NOMO-1 treated with DMSO at 0.1 percent for 48 hours (cell line): ENCODE data around the gene MGRN1.
A peak's percentile ranks its signal among the peaks of the same experiment; 100 is the strongest.

Source experiments
- DNase-seq: peaks from one replicate; lab custom pipeline; 2025; ENCODE audit not compliant: unreplicated experiment; lab: John Stamatoyannopoulos, UW

MGRN1 gene

GRCh38 chr16:4673387-4674046 lies 48.9 kb downstream of the MGRN1 start:
- no peak for DNase-seq

GRCh38 chr16:4674926-4675530 lies 50.4 kb downstream of the MGRN1 start:
- DNase-seq, result no peak

DNA sequence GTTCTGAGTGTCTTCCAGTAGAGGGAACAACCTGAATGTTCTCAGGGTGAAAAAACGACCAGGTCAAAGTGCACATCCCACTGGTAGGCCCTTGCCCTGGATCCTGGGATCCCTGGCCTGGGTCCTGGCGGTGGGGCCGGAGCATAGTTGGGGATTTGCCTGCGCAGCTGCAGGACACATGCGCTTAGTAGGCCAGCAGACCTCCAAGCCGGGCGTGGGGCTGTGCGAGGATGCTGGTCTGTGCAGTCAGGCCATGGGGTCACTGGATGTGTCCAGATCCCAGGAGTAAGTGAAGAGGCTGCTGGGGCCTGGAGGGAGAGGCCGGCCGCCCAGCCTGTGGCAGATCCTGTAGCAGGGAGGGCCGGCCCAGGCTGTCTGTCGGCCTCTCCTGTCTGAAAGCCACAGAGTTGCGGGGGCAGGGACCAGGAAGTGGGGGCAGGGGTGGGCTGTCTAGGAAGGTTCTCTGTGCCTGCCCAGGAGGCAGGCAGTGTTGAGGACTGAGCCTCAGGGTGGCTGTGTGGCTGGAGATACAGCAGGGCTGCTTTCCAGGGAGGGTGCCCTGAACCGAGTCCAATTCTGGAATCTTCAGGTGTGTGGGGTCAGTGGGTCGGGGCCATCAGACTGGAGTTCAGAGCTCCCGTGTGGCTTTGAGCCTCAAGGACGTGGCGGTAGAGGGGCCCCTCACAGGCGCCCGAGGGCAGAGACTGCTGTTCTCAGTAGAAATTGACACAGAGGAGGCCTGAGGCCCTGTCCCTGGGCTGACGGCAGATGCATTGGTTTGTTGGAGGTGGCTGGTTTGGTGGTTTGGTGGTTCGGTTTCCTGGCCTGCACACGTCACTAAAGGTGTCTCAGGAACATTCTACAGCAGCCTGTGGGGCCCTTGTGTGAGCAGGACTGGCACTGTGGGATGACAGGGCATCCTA lies 51.5 kb downstream of the MGRN1 start:
- DNase-seq, result no peak

GRCh38 chr16:4676831-4677230 lies 52.2 kb downstream of the MGRN1 start:
- DNase-seq, result no peak

DNA sequence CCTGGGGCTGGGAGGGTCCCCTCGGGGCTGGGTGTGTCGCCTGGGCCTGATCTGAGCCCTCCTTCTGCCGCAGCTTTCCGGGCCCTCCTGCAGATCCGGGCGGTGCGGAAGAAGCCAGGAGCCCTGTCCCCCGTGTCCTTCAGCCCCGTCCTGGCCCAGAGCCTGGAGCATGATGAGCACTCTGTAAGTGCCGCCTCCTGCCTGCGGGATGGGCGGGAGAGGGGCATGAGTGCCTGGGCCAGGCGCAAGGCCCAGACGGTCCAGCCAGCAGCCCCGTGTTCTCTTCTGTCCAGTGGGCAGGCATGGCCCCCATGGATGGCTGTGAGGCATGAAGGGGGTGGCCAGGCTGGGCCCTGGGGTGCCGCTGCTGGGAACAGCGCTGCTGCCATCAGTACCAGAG lies 52.8 kb downstream of the MGRN1 start:
- no peak for DNase-seq

DNA sequence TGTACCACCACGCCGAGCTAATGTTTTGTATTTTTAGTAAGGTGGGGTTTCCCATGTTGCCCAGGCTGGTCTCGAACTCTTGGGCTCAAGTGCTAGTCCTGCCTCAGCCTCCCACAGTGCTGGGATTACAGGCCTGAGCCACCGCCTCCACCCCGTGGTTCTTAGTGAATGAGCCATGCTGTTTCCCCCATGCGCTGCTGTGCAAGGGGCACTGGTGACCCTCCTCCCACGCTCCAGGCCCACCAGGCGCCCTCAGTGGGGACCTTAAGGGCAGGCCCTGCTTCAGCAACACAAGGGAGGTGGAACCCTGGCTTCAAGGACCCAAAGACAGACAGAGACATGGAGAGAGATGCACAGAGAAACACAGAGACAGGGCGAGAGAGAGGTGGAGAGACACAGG lies 53.4 kb downstream of the MGRN1 start:
- DNase-seq, result no peak

DNA sequence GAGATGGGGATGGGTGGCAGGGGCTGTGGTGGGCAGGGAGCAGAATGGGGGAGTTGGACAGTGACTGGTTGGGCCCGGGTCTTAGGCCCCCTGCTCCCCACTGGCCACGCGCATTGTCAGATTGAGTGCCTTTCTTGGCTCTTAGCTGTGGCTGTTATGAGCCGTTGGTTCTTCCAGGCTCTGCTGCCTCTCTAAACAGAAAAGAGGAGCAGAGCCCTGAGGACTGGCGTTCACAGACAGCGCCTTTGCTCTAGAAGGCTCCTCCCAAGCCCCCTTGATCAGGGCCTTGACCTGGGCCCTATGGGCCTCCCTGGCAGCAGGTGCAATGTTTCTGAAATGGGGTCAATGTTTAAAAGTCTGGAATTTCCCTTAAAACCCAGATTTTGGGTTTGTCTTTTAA lies 54.0 kb downstream of the MGRN1 start:
- no peak for DNase-seq

DNA sequence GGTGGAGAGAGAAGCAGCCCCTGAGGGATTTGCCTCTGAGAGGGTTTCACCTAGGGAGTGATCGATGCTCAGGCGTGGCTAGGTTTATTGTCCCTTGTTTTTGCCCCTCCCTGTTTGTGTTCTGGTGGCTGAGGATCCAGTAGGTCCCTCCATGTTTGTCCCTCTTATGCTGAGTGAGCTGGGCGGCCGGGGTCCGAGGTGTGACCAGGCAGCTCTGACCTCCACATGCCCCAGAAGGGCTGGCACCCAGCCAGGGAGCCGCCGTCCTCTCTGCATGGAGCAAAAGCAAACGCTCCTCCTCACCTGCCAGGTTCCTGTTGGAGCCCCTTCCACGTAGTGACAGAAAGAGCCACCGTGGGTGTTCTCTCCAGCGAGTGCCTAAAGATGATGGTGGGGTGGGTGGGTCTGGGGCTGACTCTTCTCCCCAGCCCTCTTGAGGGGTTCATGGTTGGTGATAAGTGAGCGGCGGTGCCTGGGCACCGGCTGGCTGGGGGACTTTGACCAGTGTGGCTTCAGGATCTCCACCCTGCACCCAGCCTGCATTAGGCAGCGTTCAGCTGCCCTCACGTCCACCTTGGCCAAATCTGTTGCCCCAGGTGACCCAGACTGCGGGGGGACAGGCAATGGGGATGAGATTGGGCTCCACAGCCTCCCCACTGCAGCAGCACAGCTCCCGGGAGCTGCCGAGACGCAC lies 54.7 kb downstream of the MGRN1 start:
- DNase-seq, result no peak

DNA sequence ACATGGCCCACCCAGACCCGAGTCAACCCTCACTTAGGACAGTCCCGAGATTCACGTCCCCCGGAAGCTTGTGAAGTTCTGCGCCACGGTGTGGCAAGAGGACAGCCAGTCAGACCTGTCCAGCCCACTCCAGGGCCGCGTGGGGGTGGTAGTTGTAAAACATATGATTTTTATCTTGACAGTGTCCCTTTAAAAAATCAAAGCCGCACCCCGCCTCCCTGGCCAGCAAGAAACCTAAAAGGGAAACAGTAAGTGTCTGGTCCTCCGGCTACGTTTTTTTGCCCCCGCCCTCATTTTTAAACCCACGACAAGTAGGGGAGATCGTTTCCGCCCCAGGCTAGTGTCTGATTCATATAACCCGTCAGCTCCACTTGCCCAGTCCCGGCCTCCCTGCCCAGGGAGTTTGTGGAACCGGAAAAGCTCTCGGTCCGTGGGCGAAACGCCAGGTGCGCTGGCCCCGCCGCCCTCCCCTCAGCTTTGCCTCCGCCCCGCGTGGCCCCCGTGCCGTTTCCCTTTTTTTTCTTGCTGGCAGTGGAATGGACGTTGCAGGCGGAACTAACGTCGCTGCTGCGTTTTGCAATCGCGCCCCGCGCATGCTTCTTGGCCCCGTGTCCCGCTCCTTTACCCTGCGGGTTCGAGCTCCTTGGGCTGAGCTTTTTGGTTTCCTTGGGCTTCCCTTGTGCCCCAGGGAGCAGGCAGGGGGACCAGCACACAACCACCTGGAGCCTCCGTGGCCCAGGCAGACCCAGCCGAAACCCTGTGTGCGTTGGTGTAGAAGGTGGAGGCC lies 55.4 kb downstream of the MGRN1 start:
- DNase-seq, result peak; percentile 98

DNA sequence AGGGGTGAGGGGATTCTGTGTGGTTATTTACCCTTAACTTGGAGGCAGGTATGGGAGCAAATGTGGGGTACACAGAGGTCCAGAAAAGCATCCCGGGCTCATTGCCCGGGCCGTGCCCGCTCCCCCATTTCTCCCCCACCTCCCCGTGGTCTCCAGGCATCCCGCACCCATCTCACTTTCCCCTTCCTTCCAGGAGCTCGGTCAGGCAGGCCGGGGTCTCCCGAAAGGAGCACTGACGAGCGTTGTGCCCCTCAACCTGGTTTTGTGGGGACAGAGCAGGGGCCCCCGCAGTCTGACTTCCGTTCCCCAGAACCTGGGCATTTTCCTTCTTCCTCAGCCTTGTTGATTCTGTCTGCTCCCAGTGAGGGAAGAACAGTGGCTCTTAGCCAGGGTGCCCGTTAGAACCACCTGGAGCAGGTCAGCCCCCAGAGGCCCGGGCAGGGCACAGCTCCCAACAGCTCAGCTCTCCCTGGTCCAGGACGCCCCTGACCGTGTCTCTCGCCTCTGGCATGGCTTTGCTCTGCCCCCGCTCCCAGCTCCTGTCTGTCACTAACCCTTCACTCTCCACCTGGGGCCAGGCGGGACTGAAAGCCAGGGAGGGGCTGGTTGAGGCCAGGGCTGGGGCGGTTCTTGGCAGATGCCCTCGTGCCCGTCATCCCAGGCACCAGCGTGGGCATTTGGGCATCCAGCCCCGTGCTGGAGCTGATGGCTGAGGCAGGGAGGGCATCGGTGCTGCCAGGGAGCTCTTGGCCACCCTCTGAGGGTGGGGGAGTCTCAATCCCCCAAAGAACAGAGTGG lies 56.2 kb downstream of the MGRN1 start:
- no peak for DNase-seq

- DNase-seq, result no peak
Observed at GRCh38 chr16:4681471-4682083, 57.0 kb downstream of the MGRN1 start.

DNA sequence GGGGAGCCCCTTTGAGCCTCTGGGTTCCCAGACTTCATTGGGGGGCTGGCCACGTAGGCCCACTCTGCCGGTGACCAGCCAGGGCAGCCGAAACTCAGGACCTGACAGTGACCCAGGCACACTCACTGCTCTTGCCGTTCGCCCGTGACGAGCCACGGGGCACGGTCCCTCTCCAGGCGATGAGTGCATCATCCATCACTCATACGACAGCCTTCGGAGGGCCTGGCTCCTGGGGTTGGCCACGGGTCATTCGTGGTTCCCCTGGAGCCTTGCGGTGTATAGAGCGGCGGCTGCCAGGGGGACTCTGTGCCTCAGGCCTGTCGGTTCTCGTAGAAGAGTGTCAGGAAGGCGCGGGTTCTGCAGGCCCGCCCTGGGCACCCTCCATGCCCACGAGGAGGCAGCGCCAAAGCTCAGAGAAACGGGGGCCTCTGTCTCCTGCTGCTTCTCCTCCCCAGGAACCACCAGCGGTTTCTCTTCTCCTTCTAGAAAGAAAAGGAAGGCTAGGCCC lies 57.5 kb downstream of the MGRN1 start:
- peak; percentile 63 for DNase-seq

DNA sequence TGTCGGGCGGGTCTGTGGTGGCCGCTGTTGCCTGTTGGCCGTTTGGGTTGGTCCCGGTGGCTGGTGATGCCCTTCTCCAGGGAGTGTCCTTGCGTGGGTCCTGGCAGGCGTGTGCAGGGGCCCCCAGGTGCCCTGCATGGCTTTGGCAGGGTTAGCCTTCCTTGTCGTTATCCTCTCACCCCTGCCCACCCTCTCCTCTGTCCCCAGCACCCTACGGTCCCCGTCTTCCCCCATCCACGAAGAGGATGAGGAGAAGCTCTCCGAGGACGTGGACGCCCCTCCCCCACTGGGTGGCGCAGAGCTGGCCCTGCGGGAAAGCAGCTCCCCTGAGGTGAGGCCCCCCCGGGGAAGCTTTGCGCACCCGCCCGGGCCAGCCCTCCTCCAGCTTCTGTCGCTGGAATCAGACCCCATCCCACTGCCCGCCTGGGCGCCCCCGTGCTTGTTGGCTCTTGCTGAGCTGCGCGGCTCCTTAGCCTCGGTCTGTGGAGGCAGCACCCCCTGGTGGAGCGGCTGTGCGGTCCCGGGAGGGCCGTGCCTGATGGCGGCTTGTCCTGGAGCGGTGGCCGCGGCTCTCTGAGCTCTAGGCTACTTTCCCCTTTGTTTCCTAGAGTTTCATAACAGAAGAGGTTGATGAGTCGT lies 58.1 kb downstream of the MGRN1 start:
- DNase-seq, result peak; percentile 67

DNA sequence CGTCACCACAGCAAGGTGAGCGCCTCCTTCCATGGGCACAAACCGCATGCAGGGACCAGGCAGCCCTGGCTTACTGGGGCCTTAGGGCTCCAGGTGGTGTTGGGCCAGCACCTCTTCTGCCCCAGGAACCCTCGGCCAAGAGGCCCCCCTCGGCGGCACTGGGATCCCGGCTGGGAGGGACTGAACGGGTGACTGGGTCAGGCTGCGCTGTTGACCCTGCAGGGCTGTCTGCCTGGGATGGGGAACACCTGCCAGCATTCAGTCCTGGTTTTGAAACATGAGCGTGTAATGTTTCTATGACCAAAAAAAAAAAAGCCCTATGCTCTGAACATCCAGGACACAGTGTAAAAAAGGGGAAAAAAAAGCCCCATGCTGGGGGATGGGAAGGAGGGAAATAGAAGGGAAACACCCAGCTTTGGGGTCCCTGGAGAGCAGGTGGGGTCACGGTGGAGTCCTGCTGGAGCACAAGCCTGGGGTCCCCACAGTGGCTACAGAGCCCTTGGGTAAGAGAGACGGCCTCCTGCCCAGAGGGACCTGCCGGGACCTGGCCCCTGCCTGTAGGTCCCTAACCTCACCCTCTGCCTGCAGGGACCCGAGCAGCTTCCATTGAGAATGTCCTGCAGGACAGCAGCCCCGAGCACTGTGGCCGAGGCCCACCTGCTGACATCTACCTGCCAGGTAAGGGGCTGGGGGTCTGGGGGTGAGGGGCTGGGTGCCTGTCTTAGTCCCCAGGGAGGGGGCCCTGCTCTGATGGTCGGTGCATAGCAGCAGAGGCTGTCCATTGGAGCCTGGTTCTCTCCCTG lies 58.8 kb downstream of the MGRN1 start:
- DNase-seq, result no peak

GRCh38 chr16:4684058-4684715 lies 59.6 kb downstream of the MGRN1 start:
- no peak for DNase-seq

GRCh38 chr16:4684763-4685162 lies 60.1 kb downstream of the MGRN1 start:
- no peak for DNase-seq

DNA sequence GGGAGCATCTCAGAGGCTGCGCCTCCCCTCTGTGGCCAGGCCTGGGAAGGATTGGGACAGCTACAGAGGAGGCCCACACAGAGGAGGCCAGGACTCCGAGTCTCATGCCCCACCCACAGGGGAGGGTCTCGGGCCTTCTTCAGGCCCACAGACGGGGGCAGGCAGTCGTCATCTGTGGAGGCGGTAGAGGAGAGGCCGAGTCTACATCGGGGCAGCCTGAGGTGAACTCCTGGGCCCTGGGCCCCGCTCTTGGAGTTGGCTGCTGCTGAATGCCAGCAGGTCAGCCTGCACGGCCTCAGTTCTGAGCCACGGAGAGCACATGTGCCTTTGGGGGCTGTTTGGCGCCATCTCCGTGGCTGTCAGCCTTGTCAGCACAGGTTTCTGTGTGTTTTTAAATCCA lies 60.7 kb downstream of the MGRN1 start:
- no peak for DNase-seq
